LNCaP clone FGC (cell line): ENCODE results near the gene PTGFR.

Experiments used
- DNase-seq: peaks from one replicate; pipeline ENCODE4 v3.0.0-alpha.2; 2011; ENCODE audit warnings: low read depth
- H3K4me3 ChIP-seq: 2 replicates; pipeline ENCODE4 v1.5.1; 2011; ENCODE audit warnings: mild to moderate bottlenecking, low read depth, low read length, control low read depth
- TF ChIP-seq, protein P1 (sequence below): IDR thresholded peaks from 2 replicates; pipeline ENCODE4 v1.5.1; 2012; ENCODE audit warnings: mild to moderate bottlenecking; ENCODE audit not compliant: control insufficient read depth, insufficient read depth; ENCODE audit errors: extremely low read depth

PTGFR gene

DNA sequence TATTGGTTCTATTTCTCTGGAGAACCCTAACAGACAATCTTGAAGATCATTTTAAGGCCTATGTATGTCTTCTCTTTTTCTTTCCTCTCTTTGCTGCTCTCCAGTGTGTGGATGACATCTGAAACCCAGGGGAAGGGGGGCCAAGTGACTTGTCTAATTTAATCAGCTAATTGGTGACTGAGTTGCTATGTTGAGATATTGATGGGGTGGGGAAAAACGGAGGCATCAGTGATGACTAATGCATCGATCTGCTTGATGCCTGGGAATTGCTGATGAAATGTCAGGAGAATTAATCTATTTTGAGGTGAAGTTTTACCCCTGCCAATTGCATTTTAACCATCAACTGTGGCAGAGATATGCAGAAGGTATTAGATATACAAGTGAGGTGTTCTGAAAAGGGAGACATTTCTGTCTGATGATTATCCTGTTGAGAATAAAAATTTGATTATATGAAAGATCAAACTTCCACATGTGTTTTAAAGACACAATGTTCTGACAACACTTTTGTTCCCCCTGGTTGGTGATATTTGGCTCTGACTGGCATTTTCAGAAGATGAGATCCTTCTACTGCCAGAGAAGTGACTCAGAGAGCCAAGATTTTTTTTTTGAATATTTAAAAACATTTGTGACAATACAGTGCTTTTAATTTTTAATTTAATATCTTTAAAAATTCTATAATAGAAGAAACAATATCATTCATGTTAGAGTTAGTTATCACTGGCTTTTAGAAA lies 18.7 kb upstream of the PTGFR start:
- TF ChIP-seq, protein P1, sequence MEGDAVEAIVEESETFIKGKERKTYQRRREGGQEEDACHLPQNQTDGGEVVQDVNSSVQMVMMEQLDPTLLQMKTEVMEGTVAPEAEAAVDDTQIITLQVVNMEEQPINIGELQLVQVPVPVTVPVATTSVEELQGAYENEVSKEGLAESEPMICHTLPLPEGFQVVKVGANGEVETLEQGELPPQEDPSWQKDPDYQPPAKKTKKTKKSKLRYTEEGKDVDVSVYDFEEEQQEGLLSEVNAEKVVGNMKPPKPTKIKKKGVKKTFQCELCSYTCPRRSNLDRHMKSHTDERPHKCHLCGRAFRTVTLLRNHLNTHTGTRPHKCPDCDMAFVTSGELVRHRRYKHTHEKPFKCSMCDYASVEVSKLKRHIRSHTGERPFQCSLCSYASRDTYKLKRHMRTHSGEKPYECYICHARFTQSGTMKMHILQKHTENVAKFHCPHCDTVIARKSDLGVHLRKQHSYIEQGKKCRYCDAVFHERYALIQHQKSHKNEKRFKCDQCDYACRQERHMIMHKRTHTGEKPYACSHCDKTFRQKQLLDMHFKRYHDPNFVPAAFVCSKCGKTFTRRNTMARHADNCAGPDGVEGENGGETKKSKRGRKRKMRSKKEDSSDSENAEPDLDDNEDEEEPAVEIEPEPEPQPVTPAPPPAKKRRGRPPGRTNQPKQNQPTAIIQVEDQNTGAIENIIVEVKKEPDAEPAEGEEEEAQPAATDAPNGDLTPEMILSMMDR = no peak
- no peak overlapping the region for H3K4me3 ChIP-seq
- no peak for DNase-seq

DNA sequence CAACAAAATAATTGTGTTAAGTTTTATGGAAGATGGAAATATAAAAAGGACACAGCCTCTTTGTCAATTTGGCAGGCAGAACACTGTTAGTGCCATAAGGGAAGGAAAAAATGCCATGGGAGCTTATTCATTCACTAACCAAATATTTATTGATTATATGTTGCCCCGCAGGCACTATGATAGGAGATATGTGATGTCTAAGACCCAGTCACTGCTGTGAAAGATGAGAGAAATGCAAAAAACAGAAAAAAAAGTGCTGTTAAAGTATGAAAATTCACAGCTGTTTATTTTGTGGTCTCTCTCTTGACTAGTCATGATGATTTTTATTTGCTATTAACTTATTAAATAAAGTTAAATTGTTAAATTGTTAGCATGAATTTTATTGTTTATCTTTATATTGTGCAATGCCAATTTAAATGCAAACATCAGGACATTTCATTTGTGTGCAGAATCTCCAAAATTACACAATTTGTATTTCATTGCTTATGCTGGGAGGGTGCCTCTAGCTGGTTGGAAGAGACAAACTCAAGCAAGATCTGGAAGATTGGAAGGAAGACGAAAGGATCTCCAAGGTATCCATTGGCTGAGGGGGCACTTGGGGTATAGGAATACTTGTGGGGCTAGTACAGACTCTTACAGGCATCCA lies 17.8 kb upstream of the PTGFR start:
- no peak overlapping the region for H3K4me3 ChIP-seq
- DNase-seq = peak; percentile 76
- TF ChIP-seq, protein P1 = peak; percentile 26; the same call in 1 of the 2 replicates

DNA sequence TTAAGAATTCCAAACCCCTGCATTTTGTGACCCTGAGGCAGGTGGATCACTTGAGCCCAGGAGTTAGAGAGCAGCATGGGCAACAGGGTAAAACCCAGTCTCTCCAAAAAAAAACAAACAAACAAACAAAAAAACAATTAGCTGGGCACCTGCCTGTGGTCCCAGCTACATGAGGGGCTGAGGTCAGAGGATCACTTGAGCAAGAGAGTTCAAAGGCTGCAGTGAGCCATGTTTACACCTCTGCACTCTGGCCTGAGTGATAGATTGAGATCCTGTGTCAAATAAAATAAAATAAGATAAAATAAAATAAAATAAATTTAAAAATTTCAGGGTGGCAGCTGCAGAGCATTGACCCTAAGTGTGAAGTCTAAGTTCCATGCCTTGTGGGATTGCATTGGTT lies 16.7 kb upstream of the PTGFR start:
- TF ChIP-seq, protein P1 = no peak
- H3K4me3 ChIP-seq = no peak overlapping the region
- DNase-seq = no peak

DNA sequence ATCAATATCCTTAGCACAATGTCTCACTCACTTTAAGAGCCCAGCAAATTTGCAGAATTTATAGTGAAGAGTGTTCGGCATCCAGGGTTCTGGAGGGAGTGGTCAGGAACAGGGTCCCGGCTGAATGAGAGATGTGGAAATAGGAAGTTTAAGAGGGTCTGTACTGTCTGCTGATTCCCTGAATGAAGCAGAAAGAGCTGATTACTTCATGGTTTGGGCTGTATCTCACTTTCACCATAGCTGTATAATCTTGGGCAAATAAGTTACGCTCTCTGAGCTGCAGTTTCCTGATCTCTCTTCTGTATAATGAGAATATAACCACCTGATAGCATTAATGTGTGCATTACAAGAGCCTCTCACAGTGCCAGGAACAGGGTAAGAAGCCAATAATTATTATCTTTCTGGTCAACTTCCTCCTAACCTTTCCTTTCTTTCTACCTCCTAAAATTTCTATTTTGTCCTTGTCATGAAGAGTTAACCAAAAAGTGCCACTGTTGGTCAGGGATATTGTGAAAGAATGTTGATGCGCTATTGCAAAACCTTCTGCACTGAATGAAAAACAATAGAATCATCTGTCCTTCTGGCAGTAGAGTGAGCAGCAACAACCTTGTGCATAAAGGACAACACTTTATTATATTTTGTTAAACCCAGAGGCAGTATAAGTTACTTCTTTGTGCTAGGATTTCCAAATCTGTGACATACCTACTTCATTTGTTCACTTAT lies 14.7 kb upstream of the PTGFR start:
- DNase-seq = no peak
- H3K4me3 ChIP-seq = no peak overlapping the region
- TF ChIP-seq, protein P1 = no peak

DNA sequence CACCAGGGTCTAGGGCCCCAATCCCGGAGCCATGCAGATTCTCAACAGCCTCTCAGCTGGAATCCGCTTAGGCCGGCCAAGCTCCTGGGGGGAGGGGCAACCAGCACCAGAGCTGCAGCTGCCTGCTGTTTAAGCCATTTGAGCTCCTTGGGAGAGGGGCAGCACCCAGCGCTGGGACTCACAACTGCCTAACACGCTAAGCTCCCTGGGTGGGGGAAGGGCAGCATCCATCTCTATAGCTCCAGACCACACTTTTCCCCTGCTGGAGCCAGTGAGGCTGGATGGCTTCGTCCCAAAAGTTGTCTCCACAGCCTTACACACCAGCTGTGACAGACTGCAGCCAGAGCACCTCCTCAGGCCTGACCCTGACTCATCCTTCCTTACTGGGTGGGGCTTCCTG lies 6.9 kb upstream of the PTGFR start:
- no peak overlapping the region for H3K4me3 ChIP-seq
- DNase-seq = no peak
- TF ChIP-seq, protein P1 = no peak

DNA sequence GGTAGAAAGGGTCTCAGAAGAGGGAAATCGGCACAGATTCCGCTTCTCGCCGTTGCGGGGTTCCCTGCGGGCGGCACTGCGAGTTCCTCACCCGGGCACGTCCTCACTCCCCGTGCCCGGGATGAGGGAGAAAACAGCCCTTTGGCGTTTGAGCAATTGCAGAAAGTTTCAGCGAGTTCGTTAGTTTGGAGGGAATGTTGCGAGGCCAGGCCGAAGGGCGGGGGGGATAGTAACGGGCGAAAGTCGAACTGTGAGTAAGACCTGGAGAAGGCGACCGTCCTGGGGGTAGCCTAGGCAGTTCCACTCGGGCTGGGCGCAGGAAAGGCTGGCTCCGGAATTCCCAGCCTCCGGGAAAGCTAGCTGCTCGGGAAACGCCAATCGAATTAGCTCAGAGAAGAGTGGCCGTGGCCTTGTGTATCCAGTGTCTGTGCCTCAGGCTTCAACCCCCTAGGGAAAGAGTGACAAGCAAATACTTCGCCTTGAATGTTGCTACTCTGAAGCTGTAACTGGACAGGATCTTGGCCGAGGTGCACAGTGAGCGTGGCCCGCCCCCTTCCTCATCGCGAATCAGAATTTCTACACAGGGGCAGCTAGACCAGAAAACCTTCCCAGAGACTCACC lies 787 bp downstream of the PTGFR start:
- TF ChIP-seq, protein P1 = no peak
- H3K4me3 ChIP-seq = peak overlapping the region; percentile 65
- DNase-seq = peak; percentile 39
